Measurements from ENCODE around the gene CD200R1L. TPM values are rescaled to one million over a fixed set of nuclear protein-coding genes. Genes with fewer than 3 reads are reported as not detected.

CD200R1L gene
- total RNA-seq, 2 experiments from 2014 or later: not detected

GRCh38 chr3:112814266-112814665, 32.4 kb downstream of the CD200R1L start:
- peak overlapping the region; percentile 45 for H3K27ac ChIP-seq (ENCODE audit: low read depth, low read length, poor library complexity, severe bottlenecking)
- TF ChIP-seq EZH2phosphoT487 (IDR thresholded peaks at IDR 0.05; ENCODE audit: borderline replicate concordance, low read depth, low read length) (no peak), CTCF (conservative IDR thresholded peaks at IDR 0.05; ENCODE audit: low read length) (peak; percentile 71)
- POLR2A ChIA-PET: interaction anchor here (0.7 to 2.0 kb wide), 10 partner anchors 11 to 161 kb away, joined by 3 to 7 read pairs (median 3); partner anchors contain the start of gene CD200R1
- CTCF ChIA-PET (ENCODE audit: unreplicated experiment): interaction anchor here (1.1 to 1.3 kb wide), 2 partner anchors 21 to 80 kb away, joined by 4 read pairs; no protein-coding TSS in a partner anchor
- H3K79me2 ChIP-seq (ENCODE audit: insufficient read depth, low read depth, low read length): no peaks in the 10 kb centered on the region
- BruUV-seq (replicated peaks): no TSS peak
- no peaks in the 10 kb centered on the region for H4K20me1 ChIP-seq (ENCODE audit: insufficient read depth, low read length)
- intact Hi-C loops (cut with micrococcal nuclease; ENCODE audit: unreplicated experiment): loop anchor here (1.0 to 5.0 kb wide), 2 partner anchors 80 to 172 kb away; partner anchors contain the start of gene CCDC80
- H3K4me3 ChIP-seq (ENCODE audit: low read depth, low read length, poor library complexity, severe bottlenecking): peak overlapping the region; percentile 17
- peaks cover 6% of the 10 kb centered on the region; the same call in 1 of the 2 replicates for H3K9me3 ChIP-seq (ENCODE audit: low read length)
- no peaks in the 10 kb centered on the region; the same call in 1 of the 2 replicates for H3K36me3 ChIP-seq (ENCODE audit: insufficient read depth, low read length)
- peak overlapping the region; percentile 55 for H2AFZ ChIP-seq (ENCODE audit: low read length)
- no peaks in the 10 kb centered on the region for H3K9me2 ChIP-seq (ENCODE audit: insufficient read depth, low read length)
- peak overlapping the region; percentile 39 for H3K4me2 ChIP-seq (ENCODE audit: low read length)
- peak; percentile 28 for DNase-seq (ENCODE audit: low spot score)
- peaks cover 21% of the 10 kb centered on the region for H3K4me1 ChIP-seq (ENCODE audit: insufficient read depth, low read length, poor library complexity, severe bottlenecking)

GRCh38 chr3:112813723-112814171, 32.9 kb downstream of the CD200R1L start:
- H3K79me2 ChIP-seq (ENCODE audit: insufficient read depth, low read depth, low read length): no peaks in the 10 kb centered on the region
- CTCF ChIA-PET (ENCODE audit: unreplicated experiment): interaction anchor here (1.1 to 1.3 kb wide), 2 partner anchors 21 to 79 kb away, joined by 4 read pairs; no protein-coding TSS in a partner anchor
- peak overlapping the region; percentile 55 for H2AFZ ChIP-seq (ENCODE audit: low read length)
- H3K36me3 ChIP-seq (ENCODE audit: insufficient read depth, low read length): no peaks in the 10 kb centered on the region; the same call in 1 of the 2 replicates
- peak overlapping the region; percentile 45 for H3K27ac ChIP-seq (ENCODE audit: low read depth, low read length, poor library complexity, severe bottlenecking)
- no peaks in the 10 kb centered on the region for H4K20me1 ChIP-seq (ENCODE audit: insufficient read depth, low read length)
- peak; percentile 89 for DNase-seq (ENCODE audit: low spot score)
- TF ChIP-seq EZH2phosphoT487 (IDR thresholded peaks at IDR 0.05; ENCODE audit: borderline replicate concordance, low read depth, low read length) (no peak), CTCF (conservative IDR thresholded peaks at IDR 0.05; ENCODE audit: low read length) (no peak)
- POLR2A ChIA-PET: interaction anchor here (0.6 to 2.0 kb wide), 9 partner anchors 10 to 161 kb away, joined by 3 to 7 read pairs (median 4); partner anchors contain the start of gene CD200R1
- H3K9me2 ChIP-seq (ENCODE audit: insufficient read depth, low read length): no peaks in the 10 kb centered on the region
- H3K9me3 ChIP-seq (ENCODE audit: low read length): peaks cover 6% of the 10 kb centered on the region; the same call in 1 of the 2 replicates
- intact Hi-C loops (cut with micrococcal nuclease; ENCODE audit: unreplicated experiment): loop anchor here (1.0 to 5.0 kb wide), 3 partner anchors 79 to 171 kb away; partner anchors contain the start of gene CCDC80
- peak overlapping the region; percentile 17 for H3K4me3 ChIP-seq (ENCODE audit: low read depth, low read length, poor library complexity, severe bottlenecking)
- BruUV-seq (replicated peaks): no TSS peak
- peaks cover 21% of the 10 kb centered on the region for H3K4me1 ChIP-seq (ENCODE audit: insufficient read depth, low read length, poor library complexity, severe bottlenecking)
- peak overlapping the region; percentile 39 for H3K4me2 ChIP-seq (ENCODE audit: low read length)

Data from OCI-LY7 (cell line).